IgD-negative memory B cell (primary cell): ENCODE results near the gene OAS3. TPM values are rescaled to one million over a fixed set of nuclear protein-coding genes. Genes with fewer than 3 reads are reported as not detected.

Source experiments
- H3K27ac Mint-ChIP-seq, 3 donors: one replicate each; pipeline ENCODE4 v1.8.0; 2020 to 2022; ENCODE audit warnings: mild to moderate bottlenecking in 3 of 3, mixed read lengths in 3 of 3, moderate library complexity in 1 of 3
- H3K27me3 Mint-ChIP-seq: one replicate; pipeline ENCODE4 v1.8.0; 2021; ENCODE audit warnings: mixed read lengths
- H3K36me3 Mint-ChIP-seq: one replicate; pipeline ENCODE4 v1.8.0; 2020; ENCODE audit warnings: mild to moderate bottlenecking, mixed read lengths
- H3K4me1 Mint-ChIP-seq, 3 donors: one replicate each; pipeline ENCODE4 v1.8.0; 2020 to 2022; ENCODE audit warnings: mixed read lengths in 3 of 3, mild to moderate bottlenecking in 1 of 3
- H3K4me3 Mint-ChIP-seq, 4 donors: one replicate each; pipeline ENCODE4 v1.8.0; 2020 to 2022; ENCODE audit warnings: mild to moderate bottlenecking in 4 of 4, mixed read lengths in 4 of 4, moderate library complexity in 3 of 4
- H3K9me3 Mint-ChIP-seq, 3 donors: one replicate each; pipeline ENCODE4 v1.8.0; 2020 to 2021; ENCODE audit warnings: mixed read lengths in 3 of 3, mild to moderate bottlenecking in 1 of 3
- polyA plus RNA-seq: library from polyadenylated mRNA; unstranded; fragments of 300-500 nt; fragmentation: Illumina TruSeq; gene quantifications from one replicate; pipeline ENCODE4 v1.2.3, GENCODE V29; 2021

OAS3 gene
- polyA plus RNA-seq, 1 donor from 2014 or later, result 12.9 TPM

DNA sequence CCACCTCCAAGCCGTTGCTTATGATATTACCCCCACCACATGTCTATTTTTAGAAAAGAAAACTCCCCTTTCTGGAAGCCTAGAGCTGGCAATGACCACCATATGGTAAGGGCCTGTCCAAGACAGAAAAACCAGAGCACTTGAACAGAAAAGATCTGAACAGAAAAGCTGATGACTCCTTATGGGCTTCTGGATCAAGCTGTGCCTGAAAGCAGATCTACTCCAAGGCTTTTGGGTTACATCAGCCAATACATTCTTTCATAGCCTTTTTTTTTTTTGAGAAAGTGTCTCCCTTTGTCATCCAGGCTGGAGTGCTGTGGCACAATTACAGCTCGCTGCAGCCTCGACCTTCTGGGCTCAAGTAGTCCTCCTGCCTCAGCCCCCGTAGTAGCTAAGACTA, 23.3 kb downstream of the OAS3 start:
- Mint-ChIP-seq H3K36me3 (peaks cover 26% of the 10 kb centered on the region), H3K27ac (peak overlapping the region in 1 of 3 donors; percentile 76), H3K4me1 (peaks cover 0 to 5% (median 3%) of the 10 kb centered on the region in 3 donors), H3K27me3 (no peaks in the 10 kb centered on the region), H3K4me3 (peak overlapping the region in 1 of 4 donors; percentile 54), H3K9me3 (peaks cover 2 to 6% (median 5%) of the 10 kb centered on the region in 3 donors)

DNA sequence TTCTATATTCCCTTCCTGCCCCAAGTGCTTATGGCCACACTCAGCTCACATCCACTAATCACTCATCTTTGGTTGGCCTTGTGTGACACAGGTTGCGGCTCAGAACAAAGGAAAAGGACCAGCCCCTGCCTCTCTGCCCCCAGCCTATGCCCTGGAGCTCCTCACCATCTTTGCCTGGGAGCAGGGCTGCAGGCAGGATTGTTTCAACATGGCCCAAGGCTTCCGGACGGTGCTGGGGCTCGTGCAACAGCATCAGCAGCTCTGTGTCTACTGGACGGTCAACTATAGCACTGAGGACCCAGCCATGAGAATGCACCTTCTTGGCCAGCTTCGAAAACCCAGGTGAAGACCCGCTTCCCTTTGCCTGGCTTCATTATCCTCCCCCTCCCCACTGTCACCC, 24.3 kb downstream of the OAS3 start:
- peaks cover 2 to 6% (median 3%) of the 10 kb centered on the region in 3 donors for H3K9me3 Mint-ChIP-seq
- H3K27me3 Mint-ChIP-seq, result no peaks in the 10 kb centered on the region
- peaks cover 23% of the 10 kb centered on the region for H3K36me3 Mint-ChIP-seq
- H3K4me3 Mint-ChIP-seq, result no peak overlapping the region
- H3K27ac Mint-ChIP-seq, result no peak overlapping the region
- peaks cover 0 to 5% (median 3%) of the 10 kb centered on the region in 3 donors for H3K4me1 Mint-ChIP-seq

GRCh38 chr12:112963227-112963861, 25.1 kb downstream of the OAS3 start:
- H3K36me3 Mint-ChIP-seq, result peaks cover 18% of the 10 kb centered on the region
- peaks cover 0 to 3% (median 2%) of the 10 kb centered on the region in 3 donors for H3K9me3 Mint-ChIP-seq
- H3K27ac Mint-ChIP-seq, result no peak overlapping the region
- no peak overlapping the region for H3K4me3 Mint-ChIP-seq
- no peaks in the 10 kb centered on the region for H3K27me3 Mint-ChIP-seq
- peaks cover 0 to 5% (median 3%) of the 10 kb centered on the region in 3 donors for H3K4me1 Mint-ChIP-seq

DNA sequence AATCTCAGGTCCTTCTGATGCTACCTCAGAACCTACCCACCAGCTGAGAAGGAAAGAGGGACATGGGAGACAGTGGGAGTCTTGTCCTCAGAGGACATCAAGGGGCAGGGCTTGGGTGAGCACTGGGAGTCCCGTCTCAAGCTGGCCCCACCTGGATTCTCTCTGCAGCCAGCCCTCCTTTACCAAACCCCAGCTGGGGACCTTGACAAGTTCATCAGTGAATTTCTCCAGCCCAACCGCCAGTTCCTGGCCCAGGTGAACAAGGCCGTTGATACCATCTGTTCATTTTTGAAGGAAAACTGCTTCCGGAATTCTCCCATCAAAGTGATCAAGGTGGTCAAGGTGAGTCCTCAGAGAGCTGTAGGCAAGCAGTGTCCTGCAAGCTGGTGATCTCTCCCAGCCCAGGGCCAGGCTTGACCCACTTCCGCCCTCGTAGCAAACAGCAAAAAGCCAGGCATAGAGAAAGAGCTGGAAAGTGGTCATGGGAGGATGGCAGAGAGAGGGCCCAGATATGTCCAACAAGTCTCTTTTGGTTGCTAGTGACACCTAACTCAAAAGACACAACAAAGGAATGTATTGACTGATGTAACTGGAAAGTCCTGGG, 25.9 kb downstream of the OAS3 start:
- Mint-ChIP-seq H3K4me3 (no peak overlapping the region), H3K27me3 (no peaks in the 10 kb centered on the region), H3K36me3 (peaks cover 18% of the 10 kb centered on the region), H3K4me1 (peaks cover 0 to 5% (median 3%) of the 10 kb centered on the region in 3 donors), H3K27ac (no peak overlapping the region), H3K9me3 (peaks cover 0 to 3% (median 2%) of the 10 kb centered on the region in 3 donors)

DNA sequence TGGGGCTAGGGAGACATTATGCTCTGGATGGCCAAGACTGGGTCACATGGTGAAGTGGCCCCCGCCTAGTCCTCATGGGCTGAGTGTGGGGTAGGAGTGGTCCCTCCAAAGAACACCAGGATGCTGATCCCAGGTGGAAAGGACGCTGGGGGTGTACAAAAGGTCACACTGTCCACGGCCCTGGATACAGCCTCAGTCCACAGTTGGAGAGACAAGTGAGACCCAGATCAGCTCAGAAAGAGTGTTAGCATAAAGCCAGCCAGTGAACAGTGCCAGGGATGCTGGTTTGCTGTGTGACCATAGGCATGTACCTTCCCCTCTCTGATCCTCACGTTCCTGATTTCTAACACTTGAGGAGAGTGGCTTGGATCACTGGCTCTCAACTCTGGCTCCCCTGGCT, 26.6 kb downstream of the OAS3 start:
- Mint-ChIP-seq H3K27me3 (no peaks in the 10 kb centered on the region), H3K27ac (no peak overlapping the region), H3K4me1 (peaks cover 0 to 3% (median 0%) of the 10 kb centered on the region in 3 donors), H3K4me3 (no peak overlapping the region), H3K36me3 (peaks cover 11% of the 10 kb centered on the region), H3K9me3 (peaks cover 0 to 2% (median 0%) of the 10 kb centered on the region in 3 donors)

GRCh38 chr12:112965643-112966042, 27.4 kb downstream of the OAS3 start:
- Mint-ChIP-seq H3K27me3 (no peaks in the 10 kb centered on the region), H3K9me3 (peaks cover 0 to 2% (median 0%) of the 10 kb centered on the region in 3 donors), H3K4me1 (peaks cover 0 to 3% (median 0%) of the 10 kb centered on the region in 3 donors), H3K4me3 (no peak overlapping the region), H3K36me3 (peaks cover 11% of the 10 kb centered on the region), H3K27ac (no peak overlapping the region)

DNA sequence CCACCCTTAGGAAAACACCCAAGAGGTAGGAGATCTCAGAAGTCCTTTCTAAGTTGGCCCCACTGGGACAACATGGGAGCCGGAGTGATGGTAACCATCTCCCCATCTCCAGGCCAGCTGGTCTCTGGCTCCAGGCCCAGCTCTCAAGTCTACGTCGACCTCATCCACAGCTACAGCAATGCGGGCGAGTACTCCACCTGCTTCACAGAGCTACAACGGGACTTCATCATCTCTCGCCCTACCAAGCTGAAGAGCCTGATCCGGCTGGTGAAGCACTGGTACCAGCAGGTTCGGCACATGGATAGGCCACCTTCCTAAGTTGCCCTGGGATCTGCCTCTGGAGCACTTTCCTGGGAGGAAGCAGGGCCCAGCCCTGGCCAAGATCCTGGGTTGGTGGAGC, 29.0 kb downstream of the OAS3 start:
- Mint-ChIP-seq H3K9me3 (no peaks in the 10 kb centered on the region), H3K27me3 (no peaks in the 10 kb centered on the region), H3K36me3 (peaks cover 6% of the 10 kb centered on the region), H3K4me1 (no peaks in the 10 kb centered on the region), H3K4me3 (no peak overlapping the region), H3K27ac (peak overlapping the region in 1 of 3 donors; percentile 57)

- H3K4me1 Mint-ChIP-seq, result no peaks in the 10 kb centered on the region
- no peak overlapping the region for H3K27ac Mint-ChIP-seq
- no peaks in the 10 kb centered on the region for H3K27me3 Mint-ChIP-seq
- H3K36me3 Mint-ChIP-seq, result peaks cover 6% of the 10 kb centered on the region
- no peak overlapping the region for H3K4me3 Mint-ChIP-seq
- no peaks in the 10 kb centered on the region for H3K9me3 Mint-ChIP-seq
These were observed 29.6 kb downstream of the OAS3 start for GRCh38 chr12:112967858-112968257.

GRCh38 chr12:112969547-112970306, 31.5 kb downstream of the OAS3 start:
- Mint-ChIP-seq H3K36me3 (peaks cover 6% of the 10 kb centered on the region), H3K4me3 (no peak overlapping the region)

GRCh38 chr12:112970391-112970790, 32.1 kb downstream of the OAS3 start:
- H3K9me3 Mint-ChIP-seq, result no peaks in the 10 kb centered on the region
- H3K27ac Mint-ChIP-seq, result no peak overlapping the region
- H3K4me1 Mint-ChIP-seq, result peaks cover 8 to 11% (median 10%) of the 10 kb centered on the region in 3 donors
- no peaks in the 10 kb centered on the region for H3K27me3 Mint-ChIP-seq
- H3K4me3 Mint-ChIP-seq, result no peak overlapping the region
- peaks cover 6% of the 10 kb centered on the region for H3K36me3 Mint-ChIP-seq

More at GRCh38 chr12:112969547-112970306, 31.5 kb downstream of the OAS3 start:
- no peaks in the 10 kb centered on the region for H3K27me3 Mint-ChIP-seq
- peaks cover 8 to 11% (median 10%) of the 10 kb centered on the region in 3 donors for H3K4me1 Mint-ChIP-seq
- no peaks in the 10 kb centered on the region for H3K9me3 Mint-ChIP-seq
- H3K27ac Mint-ChIP-seq, result no peak overlapping the region

DNA sequence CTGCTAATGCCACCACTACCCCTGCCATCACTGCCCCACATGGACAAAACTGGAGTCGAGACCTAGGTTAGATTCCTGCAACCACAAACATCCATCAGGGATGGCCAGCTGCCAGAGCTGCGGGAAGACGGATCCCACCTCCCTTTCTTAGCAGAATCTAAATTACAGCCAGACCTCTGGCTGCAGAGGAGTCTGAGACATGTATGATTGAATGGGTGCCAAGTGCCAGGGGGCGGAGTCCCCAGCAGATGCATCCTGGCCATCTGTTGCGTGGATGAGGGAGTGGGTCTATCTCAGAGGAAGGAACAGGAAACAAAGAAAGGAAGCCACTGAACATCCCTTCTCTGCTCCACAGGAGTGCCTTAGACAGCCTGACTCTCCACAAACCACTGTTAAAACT, 33.0 kb downstream of the OAS3 start:
- Mint-ChIP-seq H3K36me3 (peaks cover 6% of the 10 kb centered on the region), H3K4me1 (peaks cover 8 to 11% (median 10%) of the 10 kb centered on the region in 3 donors), H3K27me3 (no peaks in the 10 kb centered on the region), H3K27ac (no peak overlapping the region), H3K9me3 (no peaks in the 10 kb centered on the region), H3K4me3 (no peak overlapping the region)

GRCh38 chr12:112973011-112973735, 34.9 kb downstream of the OAS3 start:
- H3K9me3 Mint-ChIP-seq, result no peaks in the 10 kb centered on the region
- H3K27ac Mint-ChIP-seq, result peak overlapping the region in 1 of 3 donors; percentile 5
- H3K27me3 Mint-ChIP-seq, result no peaks in the 10 kb centered on the region
- H3K4me1 Mint-ChIP-seq, result peaks cover 13 to 15% (median 14%) of the 10 kb centered on the region in 3 donors
- H3K36me3 Mint-ChIP-seq, result peaks cover 4% of the 10 kb centered on the region
- peak overlapping the region in 2 of 4 donors; percentile 41 to 71 for H3K4me3 Mint-ChIP-seq

DNA sequence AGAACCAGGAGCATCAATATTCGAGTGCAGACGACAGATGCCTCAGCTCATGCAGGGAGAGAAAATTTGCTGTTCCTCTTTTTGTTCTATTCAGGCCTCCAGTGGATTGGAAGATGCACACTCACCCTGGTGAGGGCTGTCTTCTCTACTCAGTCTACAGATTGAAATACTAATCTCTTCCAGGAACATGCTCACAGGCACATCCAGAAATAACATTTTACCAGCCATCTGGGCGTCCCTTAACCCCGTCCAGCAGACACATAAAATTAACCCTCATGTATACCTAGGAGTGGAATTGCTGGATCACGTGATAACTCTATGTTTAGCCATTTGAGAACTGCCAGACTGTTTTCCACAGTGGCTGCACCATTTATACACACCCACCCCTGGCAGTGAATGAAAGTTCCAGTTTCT, 35.6 kb downstream of the OAS3 start:
- H3K36me3 Mint-ChIP-seq, result peaks cover 4% of the 10 kb centered on the region
- no peaks in the 10 kb centered on the region for H3K9me3 Mint-ChIP-seq
- peaks cover 15 to 16% (median 16%) of the 10 kb centered on the region in 3 donors for H3K4me1 Mint-ChIP-seq
- H3K27me3 Mint-ChIP-seq, result no peaks in the 10 kb centered on the region
- peak overlapping the region in 2 of 4 donors; percentile 41 to 71 for H3K4me3 Mint-ChIP-seq
- H3K27ac Mint-ChIP-seq, result peak overlapping the region in 2 of 3 donors; percentile 5 to 64

- H3K9me3 Mint-ChIP-seq, result no peaks in the 10 kb centered on the region
- H3K4me3 Mint-ChIP-seq, result peak overlapping the region in 1 of 4 donors; percentile 41
- H3K27ac Mint-ChIP-seq, result no peak overlapping the region
- H3K36me3 Mint-ChIP-seq, result peaks cover 4% of the 10 kb centered on the region
- H3K27me3 Mint-ChIP-seq, result no peaks in the 10 kb centered on the region
- H3K4me1 Mint-ChIP-seq, result peaks cover 16 to 22% (median 21%) of the 10 kb centered on the region in 3 donors
These were observed 36.6 kb downstream of the OAS3 start for GRCh38 chr12:112974904-112975303.
